Activated naive CD8-positive, alpha-beta T cell treated with anti-CD3 and anti-CD28 coated beads for 36 hours (primary cell): ENCODE data around the gene FNDC3A. TPM values are rescaled to one million over a fixed set of nuclear protein-coding genes. Genes with fewer than 3 reads are reported as not detected.

Source experiments
- DNase-seq: peaks from one replicate; pipeline ENCODE4 v3.0.0; 2021
- H3K27ac Mint-ChIP-seq: one replicate; pipeline ENCODE4 v1.8.0; 2022; ENCODE audit warnings: mild to moderate bottlenecking, moderate library complexity, mixed read lengths
- H3K27me3 Mint-ChIP-seq: one replicate; pipeline ENCODE4 v1.8.0; 2022; ENCODE audit warnings: mild to moderate bottlenecking, mixed read lengths
- H3K36me3 Mint-ChIP-seq: one replicate; pipeline ENCODE4 v1.8.0; 2021; ENCODE audit warnings: mild to moderate bottlenecking, mixed read lengths
- H3K4me1 Mint-ChIP-seq: one replicate; pipeline ENCODE4 v1.8.0; 2021; ENCODE audit warnings: mixed read lengths
- H3K4me3 Mint-ChIP-seq: one replicate; pipeline ENCODE4 v1.8.0; 2022; ENCODE audit warnings: mild to moderate bottlenecking, moderate library complexity, mixed read lengths
- H3K9me3 Mint-ChIP-seq: one replicate; pipeline ENCODE4 v1.8.0; 2022; ENCODE audit warnings: mixed read lengths
- total RNA-seq, 2 experiments: library from RNA; stranded (reverse); gene quantifications; one replicate each; pipeline ENCODE4 v1.2.3, GENCODE V29; 2021

FNDC3A gene
- total RNA-seq, 2 experiments from 2014 or later, result 23.1 to 24.1 TPM

DNA sequence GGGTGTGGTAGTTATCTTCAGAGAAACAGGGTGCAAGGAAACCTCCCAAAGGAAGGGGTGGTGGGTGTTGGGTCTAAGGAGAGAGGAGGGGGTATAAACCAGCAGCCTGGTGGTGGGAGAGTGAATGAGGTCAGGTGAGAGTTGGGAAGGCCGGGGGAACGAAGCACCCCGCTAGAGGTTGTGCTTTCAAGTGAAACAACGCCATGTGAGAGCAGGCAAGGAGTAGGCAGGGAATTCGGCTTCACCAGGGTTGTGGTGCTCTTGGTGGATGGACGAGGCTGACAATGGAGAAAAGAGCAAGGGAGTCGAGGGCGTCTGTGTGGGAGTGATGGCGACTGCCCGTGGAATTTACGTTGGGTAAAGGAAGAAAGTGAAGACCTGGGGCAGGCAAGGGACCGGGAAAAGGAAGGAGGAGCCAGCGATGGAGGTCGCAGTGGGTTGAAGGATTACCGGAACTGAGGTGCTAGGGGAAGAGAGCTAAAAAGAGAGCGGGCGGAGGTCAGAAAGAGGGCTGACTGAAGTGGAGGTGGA lies 242.3 kb downstream of the FNDC3A start:
- no peak overlapping the region for H3K27ac Mint-ChIP-seq
- peaks cover 13% of the 10 kb centered on the region for H3K4me1 Mint-ChIP-seq
- H3K27me3 Mint-ChIP-seq, result peaks cover 58% of the 10 kb centered on the region
- peaks cover 3% of the 10 kb centered on the region for H3K36me3 Mint-ChIP-seq
- peaks cover 1% of the 10 kb centered on the region for H3K9me3 Mint-ChIP-seq
- H3K4me3 Mint-ChIP-seq, result no peak overlapping the region
- no peak for DNase-seq

DNA sequence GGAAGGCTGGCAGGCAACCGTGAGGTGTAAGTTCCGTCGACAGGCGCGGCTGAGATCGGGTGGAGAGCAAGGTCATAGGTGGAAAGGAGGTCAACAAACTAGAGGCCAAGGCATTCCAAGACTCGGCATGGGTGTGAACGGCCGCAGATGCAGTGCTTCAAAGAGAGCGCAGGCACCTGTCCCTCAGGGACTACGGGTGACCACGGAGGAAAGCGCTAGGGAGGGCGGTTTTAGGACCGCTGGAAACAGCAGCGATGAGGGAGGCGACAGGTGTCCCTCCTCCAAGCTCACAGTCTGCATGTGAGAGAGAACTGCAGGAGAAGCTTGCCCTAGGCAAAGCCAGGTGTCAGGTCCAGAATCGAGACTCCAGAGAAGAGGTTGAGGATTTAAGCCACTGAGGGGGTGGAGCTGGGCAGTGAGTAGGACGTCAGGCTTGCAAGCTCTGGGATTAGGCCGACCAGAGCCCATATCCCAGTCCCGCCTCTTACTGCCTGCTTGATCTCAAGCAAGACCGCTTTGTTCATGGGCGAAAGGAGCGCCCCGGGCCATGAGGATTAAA lies 242.9 kb downstream of the FNDC3A start:
- Mint-ChIP-seq H3K27me3 (peaks cover 60% of the 10 kb centered on the region), H3K4me1 (peaks cover 13% of the 10 kb centered on the region), H3K9me3 (peaks cover 1% of the 10 kb centered on the region)

DNA sequence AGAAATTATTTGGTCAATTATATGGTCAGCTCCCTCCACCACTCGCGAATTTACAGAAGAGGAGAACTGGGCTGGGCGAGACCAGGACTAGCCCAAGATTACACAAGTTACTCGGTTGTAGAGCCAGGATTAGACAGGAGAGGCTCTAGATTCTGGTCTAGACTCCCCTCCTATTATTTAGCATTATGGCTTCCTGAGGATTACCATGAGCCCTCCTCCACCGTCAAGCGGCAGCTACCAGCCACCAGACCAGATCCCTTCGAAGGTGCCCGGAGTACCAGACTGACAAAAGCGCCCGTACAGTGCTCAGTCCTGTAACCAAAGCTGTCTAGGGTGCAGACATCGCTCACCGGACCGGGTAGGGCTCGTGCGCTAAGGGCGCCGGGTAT lies 243.9 kb downstream of the FNDC3A start:
- peaks cover 9% of the 10 kb centered on the region for H3K4me1 Mint-ChIP-seq
- H3K27me3 Mint-ChIP-seq, result peaks cover 70% of the 10 kb centered on the region
- no peak overlapping the region for H3K27ac Mint-ChIP-seq
- H3K9me3 Mint-ChIP-seq, result peaks cover 1% of the 10 kb centered on the region
- no peak for DNase-seq
- H3K36me3 Mint-ChIP-seq, result peaks cover 3% of the 10 kb centered on the region
- peak overlapping the region; percentile 33 for H3K4me3 Mint-ChIP-seq

More for the DNA sequence above, 242.9 kb downstream of the FNDC3A start:
- Mint-ChIP-seq H3K27ac (no peak overlapping the region), H3K36me3 (peaks cover 3% of the 10 kb centered on the region), H3K4me3 (no peak overlapping the region)
- DNase-seq, result no peak

DNA sequence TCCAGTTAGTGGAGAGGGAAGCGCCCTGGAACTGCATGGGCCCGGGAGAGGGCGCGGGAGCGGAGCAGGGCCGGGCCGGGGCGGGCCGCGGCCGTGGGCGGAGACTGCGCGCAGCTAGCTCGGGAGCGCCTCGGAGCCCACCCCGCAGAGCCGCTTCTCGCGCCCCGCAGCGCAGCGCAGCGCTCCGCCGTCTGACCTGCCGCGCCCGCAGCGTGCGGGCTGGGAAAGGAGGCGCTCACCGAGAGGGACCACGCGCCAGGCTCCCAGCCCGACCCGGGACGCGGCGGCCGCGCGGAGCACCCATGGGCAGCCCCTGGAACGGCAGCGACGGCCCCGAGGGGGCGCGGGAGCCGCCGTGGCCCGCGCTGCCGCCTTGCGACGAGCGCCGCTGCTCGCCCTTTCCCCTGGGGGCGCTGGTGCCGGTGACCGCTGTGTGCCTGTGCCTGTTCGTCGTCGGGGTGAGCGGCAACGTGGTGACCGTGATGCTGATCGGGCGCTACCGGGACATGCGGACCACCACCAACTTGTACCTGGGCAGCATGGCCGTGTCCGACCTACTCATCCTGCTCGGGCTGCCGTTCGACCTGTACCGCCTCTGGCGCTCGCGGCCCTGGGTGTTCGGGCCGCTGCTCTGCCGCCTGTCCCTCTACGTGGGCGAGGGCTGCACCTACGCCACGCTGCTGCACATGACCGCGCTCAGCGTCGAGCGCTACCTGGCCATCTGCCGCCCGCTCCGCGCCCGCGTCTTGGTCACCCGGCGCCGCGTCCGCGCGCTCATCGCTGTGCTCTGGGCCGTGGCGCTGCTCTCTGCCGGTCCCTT lies 244.5 kb downstream of the FNDC3A start, which contains the start of gene MLNR:
Gene MLNR, plus strand, starts transcription at position 303 of the 820 bp plus-strand sequence. Its CDS starts 0 bp downstream, at position 303.
- DNase-seq, result peak; percentile 62
- no peak within 1 kb of the TSS for H3K27ac Mint-ChIP-seq
- H3K4me1 Mint-ChIP-seq, result peaks cover 3% of the 10 kb centered on the region
- H3K27me3 Mint-ChIP-seq, result peaks cover 76% of the 10 kb centered on the region
- peaks cover 3% of the 10 kb centered on the region for H3K36me3 Mint-ChIP-seq
- peak within 1 kb of the TSS; percentile 58 for H3K4me3 Mint-ChIP-seq
- H3K9me3 Mint-ChIP-seq, result peaks cover 1% of the 10 kb centered on the region

DNA sequence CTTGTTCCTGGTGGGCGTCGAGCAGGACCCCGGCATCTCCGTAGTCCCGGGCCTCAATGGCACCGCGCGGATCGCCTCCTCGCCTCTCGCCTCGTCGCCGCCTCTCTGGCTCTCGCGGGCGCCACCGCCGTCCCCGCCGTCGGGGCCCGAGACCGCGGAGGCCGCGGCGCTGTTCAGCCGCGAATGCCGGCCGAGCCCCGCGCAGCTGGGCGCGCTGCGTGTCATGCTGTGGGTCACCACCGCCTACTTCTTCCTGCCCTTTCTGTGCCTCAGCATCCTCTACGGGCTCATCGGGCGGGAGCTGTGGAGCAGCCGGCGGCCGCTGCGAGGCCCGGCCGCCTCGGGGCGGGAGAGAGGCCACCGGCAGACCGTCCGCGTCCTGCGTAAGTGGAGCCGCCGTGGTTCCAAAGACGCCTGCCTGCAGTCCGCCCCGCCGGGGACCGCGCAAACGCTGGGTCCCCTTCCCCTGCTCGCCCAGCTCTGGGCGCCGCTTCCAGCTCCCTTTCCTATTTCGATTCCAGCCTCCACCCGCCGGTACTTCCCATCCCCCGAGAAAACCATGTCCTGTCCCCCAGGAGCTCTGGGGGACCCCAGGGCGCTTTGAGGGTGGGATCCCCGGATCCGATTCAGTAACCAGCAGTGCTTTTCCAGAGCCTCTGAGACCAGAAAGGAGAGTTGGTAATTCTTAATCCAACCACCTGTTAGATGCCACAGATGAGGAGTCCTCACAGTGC lies 245.3 kb downstream of the FNDC3A start:
- DNase-seq, result peak; percentile 22
- peaks cover 3% of the 10 kb centered on the region for H3K36me3 Mint-ChIP-seq

DNA sequence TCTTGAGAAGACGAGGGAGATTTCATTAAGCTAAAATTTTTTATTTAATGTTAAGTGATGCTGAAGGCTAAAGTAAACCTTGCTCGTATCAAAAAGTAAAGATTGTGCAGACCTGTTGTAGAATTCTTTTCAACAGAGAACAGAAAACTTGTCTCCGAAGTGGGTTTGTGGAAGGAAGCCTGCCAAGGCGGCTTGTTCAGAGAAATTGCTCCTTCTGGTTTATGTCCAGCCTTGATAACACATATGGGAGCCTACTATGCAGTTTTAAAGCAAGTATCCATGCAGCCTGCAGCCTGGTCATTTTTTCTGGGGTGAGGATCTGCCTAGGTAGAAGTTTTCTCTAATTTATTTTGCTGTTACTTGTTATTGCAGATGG lies 245.9 kb downstream of the FNDC3A start:
- H3K36me3 Mint-ChIP-seq, result peaks cover 2% of the 10 kb centered on the region

More for the DNA sequence above, 245.3 kb downstream of the FNDC3A start:
- H3K27ac Mint-ChIP-seq, result no peak overlapping the region
- H3K4me3 Mint-ChIP-seq, result peak overlapping the region; percentile 58
- peaks cover 1% of the 10 kb centered on the region for H3K9me3 Mint-ChIP-seq
- H3K27me3 Mint-ChIP-seq, result peaks cover 79% of the 10 kb centered on the region
- peaks cover 3% of the 10 kb centered on the region for H3K4me1 Mint-ChIP-seq

DNA sequence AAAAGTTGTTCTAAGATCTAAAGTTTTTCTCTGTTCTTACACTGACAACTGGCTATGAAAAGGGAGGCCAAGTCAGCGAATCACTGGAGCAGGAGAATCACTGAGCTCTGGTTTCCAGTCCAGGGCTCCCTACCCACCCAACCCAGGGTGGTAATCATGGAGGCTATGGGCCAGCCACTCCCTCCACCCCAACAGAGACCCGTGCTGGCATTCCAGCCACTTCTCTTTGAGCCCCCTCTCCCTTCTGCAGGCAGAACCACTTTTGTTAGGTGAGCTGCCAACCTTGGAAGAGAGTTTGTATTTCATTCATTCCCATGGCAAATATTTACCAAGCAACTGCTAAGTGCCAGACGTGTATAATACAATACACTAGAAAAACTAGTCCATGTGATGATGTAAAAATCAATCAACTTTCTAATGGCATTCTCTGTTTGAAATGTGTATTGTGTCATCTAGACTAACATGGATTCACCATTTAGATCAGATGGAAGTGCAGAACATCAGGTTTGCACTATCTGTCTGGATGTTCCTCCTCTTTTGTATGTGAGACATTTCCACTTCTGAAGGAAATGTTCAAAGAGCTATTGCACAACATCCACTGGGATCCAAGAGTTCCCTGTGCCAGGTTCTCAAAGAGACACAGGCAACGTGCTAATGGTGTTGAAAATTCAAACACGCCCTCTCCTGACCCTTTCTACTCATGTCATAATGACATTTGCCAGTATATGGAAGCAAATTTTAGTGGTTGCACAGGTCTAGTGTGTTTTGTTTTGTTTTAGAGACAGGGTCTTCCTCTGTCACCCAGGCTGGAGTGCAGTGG lies 249.7 kb downstream of the FNDC3A start:
- Mint-ChIP-seq H3K27ac (no peak overlapping the region), H3K9me3 (no peaks in the 10 kb centered on the region), H3K27me3 (peaks cover 43% of the 10 kb centered on the region), H3K4me3 (no peak overlapping the region), H3K4me1 (peaks cover 3% of the 10 kb centered on the region), H3K36me3 (peaks cover 2% of the 10 kb centered on the region)
- DNase-seq, result no peak

More for the DNA sequence above, 245.9 kb downstream of the FNDC3A start:
- Mint-ChIP-seq H3K4me1 (peaks cover 3% of the 10 kb centered on the region), H3K27ac (no peak overlapping the region), H3K9me3 (no peaks in the 10 kb centered on the region), H3K27me3 (peaks cover 76% of the 10 kb centered on the region), H3K4me3 (no peak overlapping the region)
- no peak for DNase-seq

DNA sequence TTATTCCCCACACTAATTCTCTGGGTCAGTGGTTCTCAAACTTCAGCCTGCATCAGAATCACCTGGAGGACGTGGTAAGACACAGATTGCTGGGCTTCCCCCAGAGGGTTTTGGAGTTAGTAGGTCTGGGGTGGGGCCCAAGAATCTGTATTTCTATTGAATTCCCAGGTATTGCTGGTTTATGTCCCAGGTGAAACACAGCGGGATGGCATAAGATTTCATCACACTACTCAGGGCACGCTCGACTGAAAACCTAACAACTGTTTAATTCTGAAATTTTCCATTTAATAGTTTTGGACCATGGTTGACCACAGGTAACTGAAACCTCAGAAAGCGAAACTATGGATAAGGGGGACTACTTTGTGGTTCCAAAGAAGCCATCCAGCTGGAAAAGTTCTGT lies 250.9 kb downstream of the FNDC3A start:
- Mint-ChIP-seq H3K4me1 (no peaks in the 10 kb centered on the region), H3K27me3 (peaks cover 36% of the 10 kb centered on the region), H3K36me3 (no peaks in the 10 kb centered on the region), H3K27ac (no peak overlapping the region), H3K4me3 (no peak overlapping the region), H3K9me3 (no peaks in the 10 kb centered on the region)
- DNase-seq, result no peak

DNA sequence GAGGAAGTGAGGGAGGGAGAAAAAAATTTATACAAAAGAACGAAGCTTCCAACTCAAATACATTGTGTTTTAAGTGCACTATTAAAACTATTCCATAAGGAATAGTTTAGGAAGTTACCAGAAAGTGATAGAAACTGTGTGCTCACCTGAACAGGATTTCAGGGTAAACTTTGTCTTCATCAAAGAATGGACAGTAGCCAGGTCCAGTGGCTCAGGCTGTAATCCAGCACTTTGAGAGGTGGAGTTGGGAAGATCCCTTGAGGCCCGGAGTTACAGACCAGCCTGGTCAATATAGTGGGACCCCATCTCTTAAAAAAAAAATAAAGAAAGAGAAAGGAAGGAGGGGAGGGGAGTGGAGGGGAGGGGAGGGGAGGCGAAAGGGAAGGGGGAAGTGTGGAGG lies 259.0 kb downstream of the FNDC3A start:
- Mint-ChIP-seq H3K9me3 (no peaks in the 10 kb centered on the region), H3K36me3 (no peaks in the 10 kb centered on the region), H3K27me3 (peaks cover 3% of the 10 kb centered on the region), H3K4me1 (no peaks in the 10 kb centered on the region), H3K4me3 (no peak overlapping the region), H3K27ac (no peak overlapping the region)
- no peak for DNase-seq

DNA sequence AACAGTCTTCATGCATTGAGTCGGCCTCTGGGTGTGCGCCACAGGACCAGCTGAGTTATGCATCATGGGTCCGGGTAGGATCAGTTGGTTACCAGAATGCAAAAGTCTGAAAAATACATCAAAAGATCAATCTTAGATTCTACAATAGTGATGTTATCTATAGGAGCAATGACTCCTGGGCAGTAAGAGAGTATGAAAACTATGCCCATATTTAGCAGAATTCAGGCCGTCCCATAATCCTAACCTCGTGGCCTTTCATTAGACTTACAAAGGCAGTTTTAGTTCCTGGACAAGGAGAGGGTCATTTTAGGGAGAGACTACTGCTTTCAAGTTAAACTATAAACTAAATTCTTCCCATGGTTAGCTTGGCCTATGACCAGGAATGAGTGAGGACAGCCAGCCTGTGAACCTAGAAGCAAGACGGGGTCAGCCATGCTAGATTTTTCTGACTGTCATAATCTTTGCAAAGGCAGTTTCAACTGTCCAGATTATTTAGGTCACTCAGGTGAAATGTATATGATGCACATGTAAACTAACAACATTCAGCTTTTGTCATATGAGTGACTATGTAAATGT lies 260.2 kb downstream of the FNDC3A start:
- Mint-ChIP-seq H3K4me1 (peaks cover 2% of the 10 kb centered on the region), H3K27ac (no peak overlapping the region), H3K27me3 (peaks cover 3% of the 10 kb centered on the region), H3K36me3 (no peaks in the 10 kb centered on the region), H3K9me3 (no peaks in the 10 kb centered on the region), H3K4me3 (no peak overlapping the region)
- DNase-seq, result no peak

DNA sequence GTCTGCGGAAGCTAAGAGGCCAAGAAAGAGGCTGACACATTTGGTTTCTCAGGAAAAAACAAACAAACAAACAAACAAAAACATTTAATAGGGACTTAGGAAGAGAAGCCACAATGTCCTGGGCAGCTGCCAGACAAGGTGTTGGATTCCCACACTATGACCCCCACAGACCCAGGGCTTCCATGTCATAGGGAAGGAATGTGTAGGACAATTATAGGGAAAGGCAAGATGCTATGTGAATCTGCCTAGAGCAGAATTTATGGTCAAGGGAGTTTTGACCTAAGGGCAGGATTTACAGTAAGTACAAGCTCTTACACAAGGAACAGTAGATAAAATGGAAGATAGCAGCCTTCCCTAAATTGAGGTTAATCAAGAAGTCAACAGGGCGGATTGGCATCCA lies 262.9 kb downstream of the FNDC3A start:
- peaks cover 2% of the 10 kb centered on the region for H3K4me1 Mint-ChIP-seq

DNA sequence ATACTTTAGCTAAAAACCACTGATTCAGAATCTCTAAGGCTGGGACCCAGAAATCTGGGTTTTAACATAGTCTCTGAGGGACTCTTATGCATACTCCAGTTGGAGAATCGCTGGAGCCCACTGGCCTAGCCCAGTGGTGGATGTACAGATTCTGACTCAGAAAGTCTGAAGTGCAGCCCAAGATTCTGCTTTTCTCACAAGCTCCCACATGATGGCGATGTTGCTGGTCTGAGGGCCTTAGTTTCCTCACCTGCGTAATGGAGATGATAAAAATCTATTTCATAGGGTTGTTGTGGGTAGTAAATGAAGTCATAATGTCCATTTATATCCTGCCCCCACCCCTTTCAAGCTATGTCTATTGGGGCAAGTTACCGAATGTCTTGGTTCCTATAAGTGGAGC lies 264.3 kb downstream of the FNDC3A start:
- Mint-ChIP-seq H3K9me3 (no peaks in the 10 kb centered on the region), H3K36me3 (no peaks in the 10 kb centered on the region), H3K4me1 (peaks cover 2% of the 10 kb centered on the region), H3K27ac (no peak overlapping the region), H3K27me3 (no peaks in the 10 kb centered on the region), H3K4me3 (no peak overlapping the region)
- DNase-seq, result peak; percentile 39

More for the DNA sequence above, 262.9 kb downstream of the FNDC3A start:
- Mint-ChIP-seq H3K27ac (no peak overlapping the region), H3K4me3 (no peak overlapping the region), H3K36me3 (no peaks in the 10 kb centered on the region), H3K9me3 (no peaks in the 10 kb centered on the region), H3K27me3 (no peaks in the 10 kb centered on the region)
- no peak for DNase-seq

DNA sequence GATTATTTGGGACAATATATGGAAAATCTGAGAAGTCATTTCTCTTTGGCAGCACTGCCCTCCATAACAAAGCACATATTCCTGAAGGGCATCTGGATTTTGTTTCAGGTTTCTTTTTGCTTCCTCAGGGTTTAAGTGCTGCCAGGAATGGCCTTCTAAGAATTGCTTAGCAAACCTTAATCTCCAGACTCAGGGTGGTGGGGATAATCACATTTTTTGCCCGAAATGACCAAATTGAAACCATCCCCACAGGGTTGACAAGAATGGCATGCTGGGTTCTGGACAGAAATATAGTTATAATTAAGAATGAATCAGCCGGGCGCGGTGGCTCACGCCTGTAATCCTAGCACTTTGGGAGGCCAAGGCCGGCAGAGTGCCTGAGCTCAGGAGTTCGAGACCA lies 265.6 kb downstream of the FNDC3A start:
- H3K36me3 Mint-ChIP-seq, result no peaks in the 10 kb centered on the region
- no peaks in the 10 kb centered on the region for H3K9me3 Mint-ChIP-seq
- no peak overlapping the region for H3K4me3 Mint-ChIP-seq
- no peaks in the 10 kb centered on the region for H3K27me3 Mint-ChIP-seq
- peaks cover 2% of the 10 kb centered on the region for H3K4me1 Mint-ChIP-seq
- H3K27ac Mint-ChIP-seq, result no peak overlapping the region
- no peak for DNase-seq

DNA sequence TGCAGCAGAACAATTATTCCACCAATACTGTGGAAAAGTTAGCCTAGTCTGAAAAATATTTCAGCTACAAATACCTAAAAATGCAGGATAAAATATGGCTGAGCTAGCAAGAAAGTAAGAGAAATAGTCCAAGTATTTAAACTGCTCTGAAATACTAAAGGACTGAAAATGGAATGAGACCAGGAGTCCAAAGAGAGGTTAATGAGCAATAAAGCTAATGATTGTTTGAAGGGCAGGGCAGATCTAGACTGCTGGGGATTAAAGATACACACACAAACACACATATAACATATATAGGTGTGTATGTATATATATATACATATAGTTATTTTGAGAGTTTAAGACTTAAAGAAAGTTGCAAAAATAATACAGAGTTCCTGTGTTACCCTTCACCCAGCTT lies 269.4 kb downstream of the FNDC3A start:
- H3K36me3 Mint-ChIP-seq, result peaks cover 2% of the 10 kb centered on the region
- H3K27ac Mint-ChIP-seq, result no peak overlapping the region
- no peak for DNase-seq
- H3K27me3 Mint-ChIP-seq, result no peaks in the 10 kb centered on the region
- no peak overlapping the region for H3K4me3 Mint-ChIP-seq
- H3K4me1 Mint-ChIP-seq, result peaks cover 23% of the 10 kb centered on the region
- H3K9me3 Mint-ChIP-seq, result no peaks in the 10 kb centered on the region
